Esophagus muscularis mucosa (tissue), 4 donors: ENCODE measurements around the gene TENM4. TPM values are rescaled to one million over a fixed set of nuclear protein-coding genes. Genes with fewer than 3 reads are reported as not detected.

Experiments
- DNase-seq: peaks from one replicate; pipeline ENCODE4 v3.0.0-alpha.2; 2017; ENCODE audit errors: extremely low spot score
- H3K27ac ChIP-seq, 4 donors: fragments of 200-600 bp; sonication (generic); replicated peaks in 1 of 4; 1 replicate in 3 of 4; 2 replicates in 1 of 4; pipeline ENCODE4 v1.5.1; 2016 to 2019; ENCODE audit warnings: mild to moderate bottlenecking in 1 of 4
- H3K27me3 ChIP-seq, 4 donors: fragments of 200-600 bp; sonication (generic); one replicate each; pipeline versions ENCODE4 v1.5.1 to v1.6.0; 2016 to 2019
- H3K36me3 ChIP-seq, 4 donors: fragments of 200-600 bp; sonication (generic); one replicate each; pipeline ENCODE4 v1.5.1; 2016 to 2019
- H3K4me1 ChIP-seq, 4 donors: fragments of 200-600 bp; sonication (generic); one replicate each; pipeline ENCODE4 v1.5.1; 2016 to 2019
- H3K4me3 ChIP-seq, 4 donors: fragments of 200-600 bp; sonication (generic); 1 replicate in 2 of 4; 2 replicates in 2 of 4; pipeline ENCODE4 v1.5.1; 2016 to 2019; ENCODE audit warnings: mild to moderate bottlenecking in 4 of 4, moderate library complexity in 1 of 4
- H3K9me3 ChIP-seq, 4 donors: fragments of 200-600 bp; sonication (generic); 1 replicate in 3 of 4; 2 replicates in 1 of 4; pipeline ENCODE4 v1.5.1; 2016 to 2019
- EP300 ChIP-seq: sonication (generic); formaldehyde crosslinking; IDR thresholded peaks from one replicate; pipeline ENCODE4 v1.6.1; 2017; ENCODE audit warnings: antibody characterized with exemption
- POLR2A ChIP-seq: fragments of 450-650 bp; IDR thresholded peaks from one replicate; pipeline ENCODE4 v1.6.1; 2017; ENCODE audit warnings: antibody characterized with exemption, moderate library complexity, mild to moderate bottlenecking, low read depth
- POLR2AphosphoS5 ChIP-seq, 2 donors: sonication (generic); formaldehyde crosslinking; IDR thresholded peaks; one replicate each; pipeline ENCODE4 v1.6.1; 2017; ENCODE audit warnings: antibody characterized with exemption in 2 of 2
- WGBS: methylation state at CpG from one replicate; pipeline ENCODE4 v1.1.5; 2018; 5-methylcytosine and 5-hydroxymethylcytosine counted together
- intact Hi-C: fragments of 100-400 bp; cut with DNase I; formaldehyde crosslinking; loops from one replicate; pipeline ENCODE4 v1.15.1; 2023
- total RNA-seq, 4 donors: library from RNA; depleted of rRNA; stranded (reverse); fragments of >200 nt; gene quantifications; one replicate each; pipeline versions ENCODE4 v1.1.0 to v1.2.1, GENCODE V29; 2016
- TF ChIP-seq, protein P1 (sequence below), 3 experiments: fragments of 200-600 bp in 2 of 3; fragments of 450-650 bp in 1 of 3; sonication (generic) in 2 of 3; IDR thresholded peaks; one replicate each; pipeline ENCODE4 v1.5.1; 2017 to 2019; ENCODE audit warnings: antibody characterized with exemption in 3 of 3, mild to moderate bottlenecking in 2 of 3, moderate library complexity in 1 of 3

TENM4 gene
- total RNA-seq, 4 donors from 2014 or later: 4.1 to 9.6 (median 8.0) TPM

GRCh38 chr11:78902771-78903507, 537.9 kb downstream of the TENM4 start:
- TF ChIP-seq, protein P1, sequence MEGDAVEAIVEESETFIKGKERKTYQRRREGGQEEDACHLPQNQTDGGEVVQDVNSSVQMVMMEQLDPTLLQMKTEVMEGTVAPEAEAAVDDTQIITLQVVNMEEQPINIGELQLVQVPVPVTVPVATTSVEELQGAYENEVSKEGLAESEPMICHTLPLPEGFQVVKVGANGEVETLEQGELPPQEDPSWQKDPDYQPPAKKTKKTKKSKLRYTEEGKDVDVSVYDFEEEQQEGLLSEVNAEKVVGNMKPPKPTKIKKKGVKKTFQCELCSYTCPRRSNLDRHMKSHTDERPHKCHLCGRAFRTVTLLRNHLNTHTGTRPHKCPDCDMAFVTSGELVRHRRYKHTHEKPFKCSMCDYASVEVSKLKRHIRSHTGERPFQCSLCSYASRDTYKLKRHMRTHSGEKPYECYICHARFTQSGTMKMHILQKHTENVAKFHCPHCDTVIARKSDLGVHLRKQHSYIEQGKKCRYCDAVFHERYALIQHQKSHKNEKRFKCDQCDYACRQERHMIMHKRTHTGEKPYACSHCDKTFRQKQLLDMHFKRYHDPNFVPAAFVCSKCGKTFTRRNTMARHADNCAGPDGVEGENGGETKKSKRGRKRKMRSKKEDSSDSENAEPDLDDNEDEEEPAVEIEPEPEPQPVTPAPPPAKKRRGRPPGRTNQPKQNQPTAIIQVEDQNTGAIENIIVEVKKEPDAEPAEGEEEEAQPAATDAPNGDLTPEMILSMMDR (IDR thresholded peaks at IDR 0.05): no peak
- TF ChIP-seq POLR2A (no peak), POLR2AphosphoS5 (IDR thresholded peaks at IDR 0.05) (no peak), EP300 (no peak)
- Histone ChIP-seq H3K4me3 (no peak overlapping the region), H3K9me3 (no peaks in the 10 kb centered on the region), H3K27ac (no peak overlapping the region), H3K36me3 (no peaks in the 10 kb centered on the region), H3K27me3 (no peaks in the 10 kb centered on the region), H3K4me1 (peaks cover 0 to 8% (median 8%) of the 10 kb centered on the region in 4 donors)
- WGBS: 83% methylated on average over 32 of the region's 43 CpGs
- intact Hi-C loops: no loop called here
- DNase-seq: no peak

GRCh38 chr11:78901831-78902230, 539.0 kb downstream of the TENM4 start:
- intact Hi-C loops: no loop called here
- H3K4me1 ChIP-seq: peaks cover 0 to 8% (median 8%) of the 10 kb centered on the region in 4 donors
- no peak overlapping the region for H3K27ac ChIP-seq
- no peaks in the 10 kb centered on the region for H3K36me3 ChIP-seq
- no peaks in the 10 kb centered on the region for H3K27me3 ChIP-seq
- no peak overlapping the region for H3K4me3 ChIP-seq
- no peaks in the 10 kb centered on the region for H3K9me3 ChIP-seq
- TF ChIP-seq, protein P1 (IDR thresholded peaks at IDR 0.05): no peak
- no peak for TF ChIP-seq POLR2AphosphoS5 (IDR thresholded peaks at IDR 0.05)
- TF ChIP-seq POLR2A: no peak
- TF ChIP-seq EP300: no peak
- no peak for DNase-seq
- 93% methylated on average over 5 of the region's 5 CpGs for WGBS

- 94% methylated on average over 1 of the region's 1 CpG for WGBS
Measured at GRCh38 chr11:78898266-78898775, 542.5 kb downstream of the TENM4 start.

DNA sequence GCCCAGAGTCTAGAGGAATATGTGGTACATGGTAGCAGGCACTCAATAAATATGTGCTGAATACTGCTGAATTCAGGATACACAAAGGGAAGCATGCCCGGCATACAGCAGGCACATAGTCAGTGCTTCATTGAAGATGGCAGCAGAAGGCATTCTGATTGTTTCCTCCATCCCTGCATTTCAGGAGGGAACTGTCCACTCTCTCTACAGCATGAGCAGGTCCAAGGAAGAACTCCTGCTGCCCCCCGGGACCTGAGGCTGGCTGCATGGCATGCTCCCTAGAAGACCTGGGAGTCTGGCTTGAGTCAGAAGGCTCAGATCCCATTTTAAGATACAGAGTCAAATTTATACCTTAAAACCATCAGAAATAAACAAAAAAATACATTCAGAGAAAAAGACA, 546.8 kb downstream of the TENM4 start:
- Histone ChIP-seq H3K4me3 (no peak overlapping the region), H3K9me3 (no peaks in the 10 kb centered on the region), H3K36me3 (peaks cover 0 to 6% (median 0%) of the 10 kb centered on the region in 4 donors), H3K27me3 (no peaks in the 10 kb centered on the region), H3K27ac (no peak overlapping the region), H3K4me1 (no peaks in the 10 kb centered on the region)
- WGBS: 97% methylated on average over 2 of the region's 2 CpGs
- intact Hi-C loops: no loop called here
- no peak for DNase-seq
- TF ChIP-seq POLR2A (no peak), EP300 (no peak), POLR2AphosphoS5 (IDR thresholded peaks at IDR 0.05) (no peak)
- TF ChIP-seq, protein P1 (IDR thresholded peaks at IDR 0.05): no peak

More at GRCh38 chr11:78898266-78898775, 542.5 kb downstream of the TENM4 start:
- DNase-seq: no peak
- Histone ChIP-seq H3K4me3 (no peak overlapping the region), H3K4me1 (no peaks in the 10 kb centered on the region), H3K36me3 (no peaks in the 10 kb centered on the region), H3K27me3 (no peaks in the 10 kb centered on the region), H3K27ac (no peak overlapping the region), H3K9me3 (no peaks in the 10 kb centered on the region)
- intact Hi-C loops: no loop called here
- TF ChIP-seq POLR2A (no peak), POLR2AphosphoS5 (IDR thresholded peaks at IDR 0.05) (no peak), EP300 (no peak)
- TF ChIP-seq, protein P1 (IDR thresholded peaks at IDR 0.05): no peak
